HepG2 (cell line): ENCODE data around the gene SRCAP. TPM values are rescaled to one million over a fixed set of nuclear protein-coding genes. Genes with fewer than 3 reads are reported as not detected.

Experiments
- BRD4 ChIP-seq: sonication (generic); formaldehyde crosslinking; IDR thresholded peaks from 2 replicates; pipeline ENCODE4 v1.4.0; 2020; ENCODE audit warnings: missing genetic modification reagents
- GATAD1 ChIP-seq: IDR thresholded peaks from 2 replicates; pipeline ENCODE4 v1.6.1; 2016; ENCODE audit warnings: missing genetic modification reagents, missing compliant biosample characterization
- POLR2AphosphoS5 ChIP-seq: IDR thresholded peaks from 2 replicates; pipeline ENCODE4 v1.6.1; 2012; ENCODE audit warnings: low read depth, low read length
- REPIN1 ChIP-seq: sonication (generic); formaldehyde crosslinking; IDR thresholded peaks from 2 replicates; pipeline ENCODE4 v1.8.0; 2022; ENCODE audit warnings: missing genetic modification reagents, low read depth, mild to moderate bottlenecking, borderline replicate concordance
- SALL1 ChIP-seq: sonication (generic); formaldehyde crosslinking; IDR thresholded peaks from 2 replicates; pipeline ENCODE4 v1.8.0; 2022; ENCODE audit warnings: mild to moderate bottlenecking, missing genetic modification reagents
- SIX1 ChIP-seq: sonication (generic); formaldehyde crosslinking; IDR thresholded peaks from 2 replicates; pipeline ENCODE4 v1.4.0; 2020; ENCODE audit warnings: missing genetic modification reagents, borderline replicate concordance
- SRSF9 ChIP-seq: fragments of 200-400 bp; formaldehyde crosslinking; IDR thresholded peaks from 2 replicates; pipeline ENCODE4 v1.6.1; 2018; ENCODE audit warnings: borderline replicate concordance, mild to moderate bottlenecking, low read depth, low read length; ENCODE audit not compliant: insufficient read depth, poor library complexity, severe bottlenecking
- ZFP36L1 ChIP-seq: sonication (generic); formaldehyde crosslinking; IDR thresholded peaks from 2 replicates; pipeline ENCODE4 v1.8.0; 2022; ENCODE audit warnings: mild to moderate bottlenecking, missing genetic modification reagents, moderate library complexity
- ZMYM2 ChIP-seq: sonication (generic); formaldehyde crosslinking; IDR thresholded peaks from 2 replicates; pipeline ENCODE4 v1.8.0; 2022; ENCODE audit warnings: mild to moderate bottlenecking, missing genetic modification reagents
- ZNF510 ChIP-seq: sonication (generic); formaldehyde crosslinking; IDR thresholded peaks from 2 replicates; pipeline ENCODE4 v1.4.0; 2020; ENCODE audit warnings: low read depth, mild to moderate bottlenecking, missing genetic modification reagents
- ZNF543 ChIP-seq: sonication (generic); formaldehyde crosslinking; IDR thresholded peaks from 2 replicates; pipeline ENCODE4 v1.4.0; 2020; ENCODE audit warnings: mild to moderate bottlenecking, missing genetic modification reagents
- ZNF615 ChIP-seq: sonication (generic); formaldehyde crosslinking; IDR thresholded peaks from 2 replicates; pipeline ENCODE4 v1.5.0; 2020; ENCODE audit warnings: mild to moderate bottlenecking, missing genetic modification reagents, borderline replicate concordance
- ZNF674 ChIP-seq: sonication (generic); formaldehyde crosslinking; IDR thresholded peaks from 2 replicates; pipeline ENCODE4 v1.5.0; 2020; ENCODE audit warnings: low read depth, mild to moderate bottlenecking, missing genetic modification reagents
- ZSCAN20 ChIP-seq: sonication (generic); formaldehyde crosslinking; IDR thresholded peaks from 2 replicates; pipeline ENCODE4 v1.4.0; 2020; ENCODE audit warnings: missing genetic modification reagents, mild to moderate bottlenecking, borderline replicate concordance
- ZSCAN21 ChIP-seq: sonication (generic); formaldehyde crosslinking; IDR thresholded peaks from 2 replicates; pipeline ENCODE4 v1.8.0; 2022; ENCODE audit warnings: mild to moderate bottlenecking, missing genetic modification reagents, moderate library complexity, borderline replicate concordance
- polyA plus RNA-seq, 8 experiments: library from polyadenylated mRNA; depleted of rRNA in 3 of 8; stranded (reverse) in 7 of 8; unstranded in 1 of 8; fragments of >200 nt; fragmentation: Illumina TruSeq in 4 of 8; extraction: Trizol in 4 of 8; gene quantifications; 2 replicates each; pipeline versions ENCODE4 v1.2.1 to v1.2.3, GENCODE V29; 2011 to 2016; ENCODE audit warnings: low read depth in 4 of 8, missing spikeins in 1 of 8, mixed read lengths in 1 of 8; ENCODE audit not compliant: insufficient read depth in 1 of 8
- total RNA-seq, 5 experiments: library from RNA; depleted of rRNA; stranded (reverse); fragments of >200 nt; fragmentation: Illumina TruSeq; extraction: Trizol; gene quantifications; 2 replicates each; pipeline ENCODE4 v1.2.3, GENCODE V29; 2016; ENCODE audit warnings: low read depth in 1 of 5
- TF ChIP-seq, protein P1 (sequence below): sonication (generic); formaldehyde crosslinking; conservative IDR thresholded peaks from 2 replicates; pipeline ENCODE4 v1.4.0; 2020; ENCODE audit warnings: missing genetic modification reagents
- TF ChIP-seq, protein P2 (sequence below): sonication (generic); formaldehyde crosslinking; IDR thresholded peaks from 2 replicates; pipeline ENCODE4 v1.4.0; 2020; ENCODE audit warnings: missing genetic modification reagents, mild to moderate bottlenecking, borderline replicate concordance
- TF ChIP-seq, protein P3 (sequence below): sonication (generic); formaldehyde crosslinking; IDR thresholded peaks from 2 replicates; pipeline ENCODE4 v1.4.0; 2020; ENCODE audit warnings: low read depth, missing genetic modification reagents
- TF ChIP-seq, protein P4 (sequence below): sonication (generic); formaldehyde crosslinking; IDR thresholded peaks from 2 replicates; pipeline ENCODE4 v1.4.0; 2020; ENCODE audit warnings: mild to moderate bottlenecking, missing genetic modification reagents
- TF ChIP-seq, protein P5 (sequence below): IDR thresholded peaks from 2 replicates; pipeline ENCODE4 v1.6.1; 2016; ENCODE audit warnings: mild to moderate bottlenecking, missing biosample characterization, missing genetic modification reagents

The SRCAP gene
- total and polyA plus RNA-seq, 2 of the 13 experiments (the other 11 are each of a cell fraction or from before 2014, with no cell fraction given), result 4.9 to 9.0 TPM

DNA sequence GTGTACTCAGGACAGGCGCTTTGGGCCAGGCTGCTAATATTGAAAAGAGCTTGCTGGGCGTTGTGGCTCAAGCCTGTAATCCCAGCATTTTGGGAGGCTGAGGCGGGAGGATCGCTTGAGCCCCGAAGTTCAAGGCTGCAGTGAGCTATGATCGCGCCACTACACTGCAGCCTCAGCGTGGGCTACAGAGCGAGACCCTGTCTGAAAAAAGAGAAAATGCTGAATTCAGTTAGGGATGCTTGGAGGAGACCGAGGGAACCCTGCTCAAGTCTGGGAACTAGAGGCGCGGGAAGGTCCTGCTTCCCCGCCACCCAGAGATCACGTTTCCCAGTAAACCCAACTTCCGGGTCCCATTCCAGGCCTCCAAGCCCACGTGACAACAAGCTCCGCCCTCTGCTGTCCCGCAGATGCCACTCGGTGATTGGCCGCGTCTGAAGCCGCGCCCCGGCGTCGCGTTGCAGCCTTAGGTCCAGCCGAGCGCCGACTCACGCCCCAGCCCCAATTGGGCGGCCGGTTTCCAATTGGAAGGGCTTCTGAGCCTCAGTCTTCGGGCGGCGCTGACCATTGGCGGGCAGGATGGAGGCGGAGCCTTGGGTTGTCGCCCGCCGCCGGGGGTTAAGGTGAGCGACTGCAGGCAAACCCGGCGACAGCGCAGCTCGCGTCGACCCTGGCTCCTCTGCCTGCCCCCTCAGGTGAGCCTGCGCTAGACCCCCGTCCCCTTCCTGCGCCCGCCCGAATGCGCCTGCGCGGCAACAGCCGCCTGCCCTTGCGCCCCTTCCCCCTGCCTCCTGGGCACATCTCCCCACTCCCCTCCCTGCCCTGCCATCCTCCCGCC is 49.0 kb downstream of the SRCAP start, which contains the start of gene PHKG2 (continued):
- TF ChIP-seq ZNF510 (CRISPR knock-in tag) (no peak), ZMYM2 (CRISPR knock-in tag) (peak; percentile 64; the same call in 1 of the 2 replicates), ZFP36L1 (CRISPR knock-in tag) (peak; percentile 23; the same call in 1 of the 2 replicates), SIX1 (peak; percentile 88), ZSCAN20 (0 out of 2 replicates have a peak, but pooled peaks have one; percentile 14), GATAD1 (CRISPR knock-in tag) (peak; percentile 91), SALL1 (CRISPR knock-in tag) (peak; percentile 75), ZNF615 (CRISPR knock-in tag) (no peak), POLR2AphosphoS5 (peak; percentile 91), REPIN1 (CRISPR knock-in tag) (peak; percentile 20; the same call in 1 of the 2 replicates), ZSCAN21 (CRISPR knock-in tag) (peak; percentile 77; the same call in 1 of the 2 replicates), ZNF674 (CRISPR knock-in tag) (no peak), ZNF543 (CRISPR knock-in tag) (0 out of 2 replicates have a peak, but pooled peaks have one; percentile 29), SRSF9 (no peak), BRD4 (CRISPR knock-in tag) (peak; percentile 81; the same call in 1 of the 2 replicates)
- TF ChIP-seq, protein P1, sequence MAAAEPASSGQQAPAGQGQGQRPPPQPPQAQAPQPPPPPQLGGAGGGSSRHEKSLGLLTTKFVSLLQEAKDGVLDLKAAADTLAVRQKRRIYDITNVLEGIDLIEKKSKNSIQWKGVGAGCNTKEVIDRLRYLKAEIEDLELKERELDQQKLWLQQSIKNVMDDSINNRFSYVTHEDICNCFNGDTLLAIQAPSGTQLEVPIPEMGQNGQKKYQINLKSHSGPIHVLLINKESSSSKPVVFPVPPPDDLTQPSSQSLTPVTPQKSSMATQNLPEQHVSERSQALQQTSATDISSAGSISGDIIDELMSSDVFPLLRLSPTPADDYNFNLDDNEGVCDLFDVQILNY (CRISPR knock-in tag), result no peak
- TF ChIP-seq, protein P2, sequence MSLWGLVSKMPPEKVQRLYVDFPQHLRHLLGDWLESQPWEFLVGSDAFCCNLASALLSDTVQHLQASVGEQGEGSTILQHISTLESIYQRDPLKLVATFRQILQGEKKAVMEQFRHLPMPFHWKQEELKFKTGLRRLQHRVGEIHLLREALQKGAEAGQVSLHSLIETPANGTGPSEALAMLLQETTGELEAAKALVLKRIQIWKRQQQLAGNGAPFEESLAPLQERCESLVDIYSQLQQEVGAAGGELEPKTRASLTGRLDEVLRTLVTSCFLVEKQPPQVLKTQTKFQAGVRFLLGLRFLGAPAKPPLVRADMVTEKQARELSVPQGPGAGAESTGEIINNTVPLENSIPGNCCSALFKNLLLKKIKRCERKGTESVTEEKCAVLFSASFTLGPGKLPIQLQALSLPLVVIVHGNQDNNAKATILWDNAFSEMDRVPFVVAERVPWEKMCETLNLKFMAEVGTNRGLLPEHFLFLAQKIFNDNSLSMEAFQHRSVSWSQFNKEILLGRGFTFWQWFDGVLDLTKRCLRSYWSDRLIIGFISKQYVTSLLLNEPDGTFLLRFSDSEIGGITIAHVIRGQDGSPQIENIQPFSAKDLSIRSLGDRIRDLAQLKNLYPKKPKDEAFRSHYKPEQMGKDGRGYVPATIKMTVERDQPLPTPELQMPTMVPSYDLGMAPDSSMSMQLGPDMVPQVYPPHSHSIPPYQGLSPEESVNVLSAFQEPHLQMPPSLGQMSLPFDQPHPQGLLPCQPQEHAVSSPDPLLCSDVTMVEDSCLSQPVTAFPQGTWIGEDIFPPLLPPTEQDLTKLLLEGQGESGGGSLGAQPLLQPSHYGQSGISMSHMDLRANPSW (CRISPR knock-in tag), result no peak
- TF ChIP-seq, protein P3, sequence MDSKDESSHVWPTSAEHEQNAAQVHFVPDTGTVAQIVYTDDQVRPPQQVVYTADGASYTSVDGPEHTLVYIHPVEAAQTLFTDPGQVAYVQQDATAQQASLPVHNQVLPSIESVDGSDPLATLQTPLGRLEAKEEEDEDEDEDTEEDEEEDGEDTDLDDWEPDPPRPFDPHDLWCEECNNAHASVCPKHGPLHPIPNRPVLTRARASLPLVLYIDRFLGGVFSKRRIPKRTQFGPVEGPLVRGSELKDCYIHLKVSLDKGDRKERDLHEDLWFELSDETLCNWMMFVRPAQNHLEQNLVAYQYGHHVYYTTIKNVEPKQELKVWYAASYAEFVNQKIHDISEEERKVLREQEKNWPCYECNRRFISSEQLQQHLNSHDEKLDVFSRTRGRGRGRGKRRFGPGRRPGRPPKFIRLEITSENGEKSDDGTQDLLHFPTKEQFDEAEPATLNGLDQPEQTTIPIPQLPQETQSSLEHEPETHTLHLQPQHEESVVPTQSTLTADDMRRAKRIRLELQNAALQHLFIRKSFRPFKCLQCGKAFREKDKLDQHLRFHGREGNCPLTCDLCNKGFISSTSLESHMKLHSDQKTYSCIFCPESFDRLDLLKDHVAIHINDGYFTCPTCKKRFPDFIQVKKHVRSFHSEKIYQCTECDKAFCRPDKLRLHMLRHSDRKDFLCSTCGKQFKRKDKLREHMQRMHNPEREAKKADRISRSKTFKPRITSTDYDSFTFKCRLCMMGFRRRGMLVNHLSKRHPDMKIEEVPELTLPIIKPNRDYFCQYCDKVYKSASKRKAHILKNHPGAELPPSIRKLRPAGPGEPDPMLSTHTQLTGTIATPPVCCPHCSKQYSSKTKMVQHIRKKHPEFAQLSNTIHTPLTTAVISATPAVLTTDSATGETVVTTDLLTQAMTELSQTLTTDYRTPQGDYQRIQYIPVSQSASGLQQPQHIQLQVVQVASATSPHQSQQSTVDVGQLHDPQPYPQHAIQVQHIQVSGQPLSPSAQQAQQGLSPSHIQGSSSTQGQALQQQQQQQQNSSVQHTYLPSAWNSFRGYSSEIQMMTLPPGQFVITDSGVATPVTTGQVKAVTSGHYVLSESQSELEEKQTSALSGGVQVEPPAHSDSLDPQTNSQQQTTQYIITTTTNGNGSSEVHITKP (CRISPR knock-in tag), result 0 out of 2 replicates have a peak, but pooled peaks have one; percentile 54
- TF ChIP-seq, protein P4, sequence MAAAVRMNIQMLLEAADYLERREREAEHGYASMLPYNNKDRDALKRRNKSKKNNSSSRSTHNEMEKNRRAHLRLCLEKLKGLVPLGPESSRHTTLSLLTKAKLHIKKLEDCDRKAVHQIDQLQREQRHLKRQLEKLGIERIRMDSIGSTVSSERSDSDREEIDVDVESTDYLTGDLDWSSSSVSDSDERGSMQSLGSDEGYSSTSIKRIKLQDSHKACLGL (CRISPR knock-in tag), result peak; percentile 35; the same call in 1 of the 2 replicates
- TF ChIP-seq, protein P5, sequence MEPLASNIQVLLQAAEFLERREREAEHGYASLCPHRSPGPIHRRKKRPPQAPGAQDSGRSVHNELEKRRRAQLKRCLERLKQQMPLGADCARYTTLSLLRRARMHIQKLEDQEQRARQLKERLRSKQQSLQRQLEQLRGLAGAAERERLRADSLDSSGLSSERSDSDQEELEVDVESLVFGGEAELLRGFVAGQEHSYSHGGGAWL (CRISPR knock-in tag), result peak; percentile 89; the same call in 1 of the 2 replicates
